Mononuclear cell (primary cell): ENCODE measurements around the gene FUT3. TPM values are rescaled to one million over a fixed set of nuclear protein-coding genes. Genes with fewer than 3 reads are reported as not detected.
"Not testable (repeated sequence)": the region's sequence is repeated elsewhere in the genome, so short reads cannot be mapped to it uniquely, and the experiment has no call there.

Experiments used
- H3K27me3 ChIP-seq: 2 replicates; pipeline ENCODE4 v1.6.0; 2011; ENCODE audit warnings: low read length, control low read depth; ENCODE audit not compliant: insufficient read depth
- H3K4me1 ChIP-seq: 2 replicates; pipeline ENCODE4 v1.5.1; 2011; ENCODE audit warnings: mild to moderate bottlenecking, low read length, control low read depth; ENCODE audit not compliant: insufficient read depth
- H3K4me3 ChIP-seq: 2 replicates; pipeline ENCODE4 v1.5.1; 2011; ENCODE audit warnings: mild to moderate bottlenecking, low read length, moderate library complexity
- H3K9me3 ChIP-seq: 2 replicates; pipeline ENCODE4 v1.5.1; 2011; ENCODE audit warnings: low read depth, mild to moderate bottlenecking, control low read depth, low read length
- total RNA-seq: library from RNA; depleted of rRNA; stranded (reverse); fragments of >200 nt; gene quantifications from one replicate; pipeline ENCODE4 v1.2.3, GENCODE V29; 2012

The FUT3 gene
- total RNA-seq, 1 donor = 0.21 TPM

DNA sequence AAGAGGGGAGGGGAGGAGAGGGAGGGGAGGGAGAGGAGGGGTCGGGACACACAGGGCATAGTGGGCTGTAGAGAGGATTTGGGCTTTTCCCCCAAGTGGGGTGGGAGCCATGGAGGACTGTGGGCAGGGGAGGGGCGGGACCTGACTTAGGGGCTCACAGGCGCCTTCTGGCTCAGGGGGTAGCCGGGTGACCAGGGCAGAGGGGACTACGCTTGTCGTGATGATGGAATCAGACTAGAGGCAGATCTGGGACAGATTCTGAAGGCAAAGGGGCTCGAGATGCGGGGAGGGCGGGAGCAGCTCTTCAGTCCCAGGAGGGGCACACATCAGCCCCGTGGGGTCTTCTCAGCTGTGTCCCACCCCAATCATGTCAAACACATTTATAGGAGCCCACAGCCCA, 38.9 kb upstream of the FUT3 start:
- no peaks in the 10 kb centered on the region for H3K9me3 ChIP-seq

GRCh38 chr19:5889288-5889971, 38.2 kb upstream of the FUT3 start:
- no peaks in the 10 kb centered on the region for H3K27me3 ChIP-seq
- H3K9me3 ChIP-seq = no peaks in the 10 kb centered on the region
- H3K4me1 ChIP-seq = no peaks in the 10 kb centered on the region
- no peak overlapping the region for H3K4me3 ChIP-seq

More for the DNA sequence above, 38.9 kb upstream of the FUT3 start:
- Histone ChIP-seq H3K4me3 (no peak overlapping the region), H3K27me3 (no peaks in the 10 kb centered on the region), H3K4me1 (no peaks in the 10 kb centered on the region)

DNA sequence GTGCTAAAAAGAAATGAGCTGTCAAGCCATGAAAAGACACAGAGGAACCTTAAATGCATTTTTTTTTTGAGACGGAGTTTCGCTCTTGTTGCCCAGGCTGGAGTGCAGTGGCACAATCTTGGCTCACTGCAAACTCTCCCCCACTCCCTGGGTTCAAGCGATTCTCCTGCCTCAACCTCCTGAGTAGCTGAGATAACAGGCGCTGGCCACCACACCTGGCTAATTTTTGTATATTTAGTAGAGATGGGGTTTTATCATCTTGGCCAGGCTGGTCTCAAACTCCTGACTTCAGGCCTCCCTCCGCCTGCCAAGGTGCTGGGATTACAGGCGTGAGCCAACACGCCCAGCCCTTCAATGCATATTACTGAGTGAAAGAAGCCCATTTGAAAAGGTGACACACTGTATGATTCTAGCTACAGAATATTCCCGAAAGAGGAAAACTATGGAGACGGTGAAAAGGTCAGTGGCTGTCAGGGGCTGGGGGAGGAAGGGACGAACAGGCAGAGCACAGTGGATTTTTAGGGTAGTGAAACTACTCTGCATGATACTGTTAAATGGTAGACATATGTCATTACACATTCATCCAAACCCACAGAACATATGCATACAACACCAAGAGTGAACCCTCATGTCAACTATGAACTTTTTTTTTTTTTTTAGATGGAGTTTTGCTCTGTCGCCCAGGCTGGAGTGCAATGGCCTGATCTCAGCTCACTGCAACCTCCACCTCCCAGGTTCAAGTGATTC, 33.0 kb upstream of the FUT3 start:
- not testable (repeated sequence) for H3K4me1 ChIP-seq, H3K4me3 ChIP-seq, H3K9me3 ChIP-seq, H3K27me3 ChIP-seq

DNA sequence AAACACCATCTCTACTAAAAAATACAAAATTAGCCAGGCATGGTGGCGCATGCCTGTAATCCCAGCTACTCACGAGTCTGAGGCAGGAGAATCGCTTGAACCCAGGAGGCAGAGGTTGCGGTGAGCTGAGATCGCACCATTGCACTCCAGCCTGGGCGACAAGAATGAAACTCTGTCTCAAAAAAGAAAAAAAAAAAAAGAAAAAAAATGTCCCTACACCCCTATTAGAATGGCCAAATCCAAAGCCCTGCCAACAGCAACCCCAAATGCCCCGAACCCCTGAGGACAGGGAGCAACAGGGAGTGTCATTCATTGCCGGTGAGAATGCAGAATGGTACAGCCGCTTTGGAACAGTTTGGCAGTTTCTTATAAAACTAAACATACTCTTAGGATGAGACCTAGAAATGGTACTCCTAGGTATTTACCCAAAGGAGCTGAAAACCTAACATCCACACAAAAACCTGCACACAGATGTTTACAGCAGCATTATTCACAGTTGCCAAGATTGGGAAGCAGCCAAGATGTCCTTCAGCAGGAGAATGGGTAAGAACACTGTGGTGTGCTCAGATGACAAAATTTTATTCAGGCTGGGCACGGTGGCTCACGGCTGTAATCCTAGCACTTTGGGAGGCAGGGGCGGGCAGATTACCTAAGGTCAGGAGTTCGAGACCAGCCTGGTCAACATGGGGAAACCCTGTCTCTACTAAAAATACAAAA, 32.1 kb upstream of the FUT3 start:
- H3K27me3 ChIP-seq, H3K4me3 ChIP-seq: not testable (repeated sequence)

GRCh38 chr19:5882421-5882968, 31.2 kb upstream of the FUT3 start:
- Histone ChIP-seq H3K9me3 (no peaks in the 10 kb centered on the region), H3K4me1 (no peaks in the 10 kb centered on the region), H3K4me3 (no peak overlapping the region), H3K27me3 (peaks cover 7% of the 10 kb centered on the region)

More for the DNA sequence above, 32.1 kb upstream of the FUT3 start:
- H3K4me1 ChIP-seq, H3K9me3 ChIP-seq: not testable (repeated sequence)

DNA sequence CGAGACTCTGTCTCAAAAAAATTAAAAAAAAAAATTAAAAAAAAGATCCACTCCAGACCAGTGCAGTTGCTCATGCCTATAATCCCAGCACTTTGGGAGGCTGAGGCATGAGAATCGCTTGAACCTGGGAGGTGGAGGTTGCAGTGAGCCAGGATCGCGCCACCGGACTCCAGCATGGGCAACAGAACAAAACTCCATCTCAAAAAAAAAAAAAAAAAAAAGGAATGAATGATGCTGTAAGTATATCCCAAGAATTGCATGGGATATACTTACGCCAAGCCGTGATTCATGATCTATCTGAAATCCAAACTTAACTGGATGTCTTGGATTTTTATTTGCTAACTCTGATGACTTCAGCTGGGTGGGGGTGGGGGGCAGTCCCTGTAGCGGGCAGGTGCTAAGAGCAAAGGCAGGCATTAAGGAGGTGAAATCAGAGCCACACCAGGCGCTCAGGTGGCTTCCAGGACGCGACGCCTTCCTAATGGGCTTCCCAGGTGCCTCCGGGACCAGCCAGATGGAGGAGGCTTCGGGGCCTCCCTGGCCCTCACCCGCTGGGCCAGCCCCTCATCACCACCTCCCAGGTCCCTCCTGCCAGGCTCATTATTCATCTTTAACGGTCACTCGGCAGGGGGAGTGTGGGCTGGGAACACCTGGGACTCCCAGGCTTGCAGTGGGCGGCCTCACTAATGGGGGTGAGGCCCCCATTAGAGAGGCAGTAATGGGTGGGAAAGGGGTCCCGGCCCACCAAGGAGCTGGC, 30.5 kb upstream of the FUT3 start:
- Histone ChIP-seq H3K4me1 (no peaks in the 10 kb centered on the region), H3K27me3 (peaks cover 7% of the 10 kb centered on the region), H3K9me3 (no peaks in the 10 kb centered on the region), H3K4me3 (no peak overlapping the region)

DNA sequence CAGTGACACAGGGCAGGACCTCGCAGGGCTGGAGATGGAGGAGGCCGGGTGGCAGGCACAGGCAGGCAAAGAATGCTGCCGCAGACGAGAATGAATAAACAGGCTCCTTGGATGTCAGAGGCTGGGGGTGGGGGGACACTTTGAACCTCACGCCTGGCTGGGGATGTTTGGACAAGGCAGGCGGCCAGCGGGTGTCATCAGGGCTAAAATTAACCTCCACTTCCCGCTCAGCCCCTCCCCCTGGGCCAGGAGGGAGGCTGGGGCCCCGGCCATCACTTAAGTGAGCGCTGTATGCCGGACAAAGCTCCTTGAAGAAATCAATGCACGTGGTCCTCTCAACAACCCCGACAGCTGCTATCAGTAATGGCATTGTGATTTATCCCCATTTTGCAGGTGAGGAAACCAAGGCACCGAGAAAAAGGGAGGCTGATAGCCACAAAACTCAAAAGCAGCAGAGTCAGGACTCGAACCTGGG, 29.4 kb upstream of the FUT3 start:
- H3K4me1 ChIP-seq = no peaks in the 10 kb centered on the region
- peaks cover 7% of the 10 kb centered on the region for H3K27me3 ChIP-seq
- no peak overlapping the region for H3K4me3 ChIP-seq
- H3K9me3 ChIP-seq = no peaks in the 10 kb centered on the region

DNA sequence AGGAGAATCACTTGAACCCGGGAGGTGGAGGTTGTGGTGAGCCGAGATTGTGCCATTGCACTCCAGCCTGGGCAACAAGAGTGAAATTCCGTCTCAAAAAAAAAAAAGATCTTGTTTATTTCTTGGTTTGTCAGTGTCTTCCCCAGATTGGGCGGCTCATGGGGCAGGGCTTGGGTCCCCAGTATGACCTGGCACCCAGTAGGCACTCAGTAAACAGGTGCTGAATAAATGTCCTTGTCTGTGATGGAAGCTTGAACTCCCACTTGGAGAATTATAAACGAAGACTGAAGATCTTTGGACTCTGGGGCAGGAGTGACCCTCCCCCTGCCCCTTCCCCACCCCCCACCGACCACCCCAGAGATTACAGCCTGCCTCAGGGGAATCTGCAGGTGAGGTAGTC, 28.9 kb upstream of the FUT3 start:
- H3K4me3 ChIP-seq = no peak overlapping the region
- H3K4me1 ChIP-seq = no peaks in the 10 kb centered on the region
- H3K9me3 ChIP-seq = no peaks in the 10 kb centered on the region
- peaks cover 7% of the 10 kb centered on the region for H3K27me3 ChIP-seq

- no peaks in the 10 kb centered on the region for H3K4me1 ChIP-seq
- H3K4me3 ChIP-seq = no peak overlapping the region
- H3K9me3 ChIP-seq = no peaks in the 10 kb centered on the region
- H3K27me3 ChIP-seq = peaks cover 7% of the 10 kb centered on the region
These were observed 26.6 kb upstream of the FUT3 start for GRCh38 chr19:5877882-5878281.

GRCh38 chr19:5877427-5877826, 26.2 kb upstream of the FUT3 start:
- Histone ChIP-seq H3K9me3 (no peaks in the 10 kb centered on the region), H3K4me3 (no peak overlapping the region), H3K27me3 (peaks cover 7% of the 10 kb centered on the region), H3K4me1 (no peaks in the 10 kb centered on the region)

DNA sequence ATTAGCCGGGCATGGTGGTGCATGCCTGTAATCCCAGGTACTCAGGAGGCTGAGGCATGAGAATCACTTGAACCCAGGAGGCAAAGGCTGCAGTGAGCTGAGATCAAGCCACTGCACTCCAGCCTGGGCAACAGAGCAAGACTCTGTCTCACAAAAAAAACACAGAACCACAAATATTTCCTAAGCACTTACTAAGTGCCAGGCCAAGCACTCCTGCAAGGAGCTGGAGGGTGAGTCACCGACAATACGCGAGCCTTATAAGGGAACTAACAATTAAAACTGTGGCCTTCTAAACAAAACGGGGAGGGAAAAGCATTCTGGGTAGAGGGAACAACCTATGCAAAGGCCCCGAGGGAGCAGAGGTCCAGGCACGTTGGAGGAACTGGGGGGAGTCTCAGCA, 23.2 kb upstream of the FUT3 start:
- not testable (repeated sequence) for H3K4me1 ChIP-seq, H3K27me3 ChIP-seq, H3K9me3 ChIP-seq

GRCh38 chr19:5873617-5874199, 22.5 kb upstream of the FUT3 start:
- H3K27me3 ChIP-seq = no peaks in the 10 kb centered on the region
- no peaks in the 10 kb centered on the region for H3K9me3 ChIP-seq
- no peak overlapping the region for H3K4me3 ChIP-seq
- no peaks in the 10 kb centered on the region for H3K4me1 ChIP-seq

More for the DNA sequence above, 23.2 kb upstream of the FUT3 start:
- H3K4me3 ChIP-seq = not testable (repeated sequence)

- no peak overlapping the region for H3K4me3 ChIP-seq
- H3K9me3 ChIP-seq = no peaks in the 10 kb centered on the region
- no peaks in the 10 kb centered on the region for H3K4me1 ChIP-seq
- H3K27me3 ChIP-seq = no peaks in the 10 kb centered on the region
These were observed 19.7 kb upstream of the FUT3 start for GRCh38 chr19:5870986-5871394.
